Nephron (organoid): ENCODE data around the gene LCLAT1.
A peak's percentile ranks its signal among the peaks of the same experiment; 100 is the strongest.

Experiments used
- H3K27ac Mint-ChIP-seq, 3 experiments: 2 replicates each; pipeline ENCODE4 v1.8.0; 2020; ENCODE audit warnings: mixed read lengths in 3 of 3, mild to moderate bottlenecking in 2 of 3, moderate library complexity in 1 of 3
- H3K27me3 Mint-ChIP-seq: 2 replicates; pipeline ENCODE4 v1.8.0; 2021; ENCODE audit warnings: low read depth, mild to moderate bottlenecking, moderate library complexity, mixed read lengths
- H3K36me3 Mint-ChIP-seq: 2 replicates; pipeline ENCODE4 v1.8.0; 2020; ENCODE audit warnings: low read depth, mixed read lengths
- H3K4me1 Mint-ChIP-seq: 2 replicates; pipeline ENCODE4 v1.8.0; 2020; ENCODE audit warnings: mixed read lengths
- H3K4me3 Mint-ChIP-seq, 3 experiments: 2 replicates each; pipeline ENCODE4 v1.8.0; 2020; ENCODE audit warnings: mild to moderate bottlenecking in 3 of 3, mixed read lengths in 3 of 3, moderate library complexity in 2 of 3
- H3K9me3 Mint-ChIP-seq: 2 replicates; pipeline ENCODE4 v1.8.0; 2020; ENCODE audit warnings: mixed read lengths
- CTCF ChIP-seq, 3 experiments: fragments of 200-600 bp; sonication (generic); IDR thresholded peaks; one replicate each; pipeline ENCODE4 v1.5.0; 2021; ENCODE audit warnings: antibody characterized with exemption in 3 of 3; ENCODE audit not compliant: unreplicated experiment in 3 of 3

Gene LCLAT1

GRCh38 chr2:30450025-30450424 lies 3.0 kb downstream of the LCLAT1 start:
- H3K27ac Mint-ChIP-seq: peak overlapping the region; percentile 24 to 78 (median 70)
- no peaks in the 10 kb centered on the region for H3K9me3 Mint-ChIP-seq
- H3K36me3 Mint-ChIP-seq: peaks cover 11% of the 10 kb centered on the region
- H3K4me1 Mint-ChIP-seq: peaks cover 32% of the 10 kb centered on the region
- TF ChIP-seq CTCF (IDR thresholded peaks at IDR 0.05; ENCODE audit: unreplicated experiment in 3 of 3): no peak
- no peaks in the 10 kb centered on the region for H3K27me3 Mint-ChIP-seq
- no peak overlapping the region for H3K4me3 Mint-ChIP-seq

- TF ChIP-seq CTCF (IDR thresholded peaks at IDR 0.05; ENCODE audit: unreplicated experiment in 3 of 3): no peak
- H3K27ac Mint-ChIP-seq: peak overlapping the region in 2 of 3 experiments; percentile 47 to 67
- no peaks in the 10 kb centered on the region for H3K27me3 Mint-ChIP-seq
Measured at GRCh38 chr2:30453498-30453897, 6.5 kb downstream of the LCLAT1 start.

GRCh38 chr2:30454571-30454970 lies 7.5 kb downstream of the LCLAT1 start:
- Mint-ChIP-seq H3K9me3 (no peaks in the 10 kb centered on the region), H3K4me1 (peaks cover 16% of the 10 kb centered on the region), H3K36me3 (peaks cover 11% of the 10 kb centered on the region), H3K27ac (no peak overlapping the region), H3K4me3 (no peak overlapping the region), H3K27me3 (no peaks in the 10 kb centered on the region)
- no peak for TF ChIP-seq CTCF (IDR thresholded peaks at IDR 0.05; ENCODE audit: unreplicated experiment in 3 of 3)

More at GRCh38 chr2:30453498-30453897, 6.5 kb downstream of the LCLAT1 start:
- Mint-ChIP-seq H3K4me1 (peaks cover 20% of the 10 kb centered on the region), H3K4me3 (no peak overlapping the region), H3K36me3 (peaks cover 11% of the 10 kb centered on the region), H3K9me3 (no peaks in the 10 kb centered on the region)

GRCh38 chr2:30455114-30455738 lies 8.2 kb downstream of the LCLAT1 start:
- H3K27ac Mint-ChIP-seq: no peak overlapping the region
- H3K27me3 Mint-ChIP-seq: no peaks in the 10 kb centered on the region
- H3K9me3 Mint-ChIP-seq: no peaks in the 10 kb centered on the region
- H3K4me1 Mint-ChIP-seq: peaks cover 16% of the 10 kb centered on the region
- no peak overlapping the region for H3K4me3 Mint-ChIP-seq
- peaks cover 7% of the 10 kb centered on the region for H3K36me3 Mint-ChIP-seq
- TF ChIP-seq CTCF (IDR thresholded peaks at IDR 0.05; ENCODE audit: unreplicated experiment in 3 of 3): no peak

GRCh38 chr2:30456106-30456505 lies 9.1 kb downstream of the LCLAT1 start:
- TF ChIP-seq CTCF (IDR thresholded peaks at IDR 0.05; ENCODE audit: unreplicated experiment in 3 of 3): no peak
- H3K9me3 Mint-ChIP-seq: no peaks in the 10 kb centered on the region
- H3K27me3 Mint-ChIP-seq: no peaks in the 10 kb centered on the region
- no peak overlapping the region for H3K4me3 Mint-ChIP-seq
- H3K36me3 Mint-ChIP-seq: peaks cover 3% of the 10 kb centered on the region
- H3K4me1 Mint-ChIP-seq: peaks cover 16% of the 10 kb centered on the region
- H3K27ac Mint-ChIP-seq: peak overlapping the region in 1 of 3 experiments; percentile 6

- Mint-ChIP-seq H3K4me1 (peaks cover 16% of the 10 kb centered on the region), H3K36me3 (peaks cover 7% of the 10 kb centered on the region), H3K4me3 (no peak overlapping the region), H3K27me3 (no peaks in the 10 kb centered on the region), H3K9me3 (no peaks in the 10 kb centered on the region), H3K27ac (peak overlapping the region in 2 of 3 experiments; percentile 6 to 36)
- TF ChIP-seq CTCF (IDR thresholded peaks at IDR 0.05; ENCODE audit: unreplicated experiment in 3 of 3): no peak
Measured at GRCh38 chr2:30456579-30456978, 9.5 kb downstream of the LCLAT1 start.
